MCF 10A (cell line): Measurements from ENCODE around the gene NR1I3. TPM values are rescaled to one million over a fixed set of nuclear protein-coding genes. Genes with fewer than 3 reads are reported as not detected.

ENCODE experiments used
- BruUV-seq: library from RNA; stranded (reverse); fragments of 400-500 nt; replicated peaks from 2 replicates; lab custom pipeline; 2021; lab: Mats Ljungman, UMichigan
- CTCF ChIA-PET: fragments of 300-600 bp; sonication (Branson Sonifier 250); formaldehyde crosslinking; extraction: SDS; loops from one replicate; lab custom pipeline; 2021; ENCODE audit warnings: antibody characterized with exemption, inconsistent platforms; lab: Yijun Ruan, JAX
- POLR2A ChIA-PET: fragments of 300-600, 350-650 bp; sonication (Branson Sonifier 250); formaldehyde crosslinking; extraction: SDS; loops from one replicate; lab custom pipeline; 2020; ENCODE audit warnings: antibody characterized with exemption, inconsistent platforms; lab: Yijun Ruan, JAX
- DNase-seq: peaks from one replicate; pipeline ENCODE4 v3.0.0-alpha.2; 2018; ENCODE audit not compliant: unreplicated experiment
- H3K27ac Mint-ChIP-seq: one replicate; pipeline ENCODE4 v1.8.0; 2022; ENCODE audit warnings: mild to moderate bottlenecking, low read depth, mixed read lengths; ENCODE audit not compliant: unreplicated experiment
- H3K27me3 Mint-ChIP-seq: one replicate; pipeline ENCODE4 v1.8.0; 2022; ENCODE audit warnings: mixed read lengths; ENCODE audit not compliant: insufficient read depth, unreplicated experiment
- H3K36me3 Mint-ChIP-seq: one replicate; pipeline ENCODE4 v1.8.0; 2022; ENCODE audit warnings: mild to moderate bottlenecking, moderate library complexity, mixed read lengths; ENCODE audit not compliant: insufficient read depth, unreplicated experiment
- H3K4me1 Mint-ChIP-seq: one replicate; pipeline ENCODE4 v1.8.0; 2022; ENCODE audit warnings: mixed read lengths; ENCODE audit not compliant: insufficient read depth, unreplicated experiment
- H3K4me3 Mint-ChIP-seq: one replicate; pipeline ENCODE4 v1.8.0; 2022; ENCODE audit warnings: mild to moderate bottlenecking, moderate library complexity, mixed read lengths; ENCODE audit not compliant: unreplicated experiment
- H3K9me3 Mint-ChIP-seq: one replicate; pipeline ENCODE4 v1.8.0; 2022; ENCODE audit warnings: mixed read lengths; ENCODE audit not compliant: unreplicated experiment
- intact Hi-C: fragments of 100-400 bp; cut with micrococcal nuclease; formaldehyde crosslinking; loops from 2 replicates; pipeline ENCODE4 v1.14.1; 2022
- total RNA-seq: library from RNA; stranded (reverse); gene quantifications from 2 replicates; pipeline ENCODE4 v1.2.3, GENCODE V29; 2022
- TF ChIP-seq, protein P1 (sequence below): fragments of 200-600 bp; IDR thresholded peaks from one replicate; pipeline ENCODE4 v1.8.0; 2022; ENCODE audit warnings: antibody characterized with exemption, mild to moderate bottlenecking; ENCODE audit not compliant: unreplicated experiment

NR1I3 gene
- total RNA-seq, 1 experiment from 2014 or later, result not detected

DNA sequence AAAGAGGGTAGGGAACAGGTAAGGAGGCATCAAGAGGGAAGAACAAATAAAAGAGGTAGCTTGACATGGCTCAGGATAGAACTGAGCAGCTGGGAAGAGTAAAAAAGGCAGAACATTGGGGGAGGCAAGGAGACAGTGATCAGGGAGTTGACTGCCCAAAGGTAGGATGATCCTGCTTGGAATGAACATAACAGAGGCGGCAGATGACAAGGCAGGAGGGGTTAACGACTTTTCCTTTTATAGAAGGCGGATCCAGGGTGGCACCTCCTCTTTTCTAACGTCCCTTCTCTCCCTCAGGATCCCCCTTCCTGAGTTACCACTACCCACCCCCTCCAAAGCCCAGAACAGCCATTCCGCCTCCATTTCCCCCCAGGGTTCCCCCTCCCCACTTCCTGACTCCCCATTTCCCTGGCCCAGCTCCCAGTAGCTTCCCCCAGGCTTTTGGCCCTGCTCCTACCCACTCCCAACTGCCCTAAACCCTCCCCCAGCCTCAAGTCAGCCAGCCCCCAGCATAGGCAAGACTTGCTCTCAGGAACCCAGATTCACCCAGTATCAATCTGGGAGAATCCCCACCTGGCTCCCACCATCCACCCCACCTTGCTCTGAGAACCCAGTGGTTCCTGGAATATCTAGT lies 38.4 kb downstream of the NR1I3 start:
- CTCF ChIA-PET, result interaction anchor here (0.5 to 4.1 kb wide), 14 partner anchors 9 to 1221 kb away, joined by 3 to 28 read pairs (median 4); partner anchors contain the start of genes PPOX and TOMM40L
- BruUV-seq, result no TSS peak
- no peak for DNase-seq
- TF ChIP-seq, protein P1, sequence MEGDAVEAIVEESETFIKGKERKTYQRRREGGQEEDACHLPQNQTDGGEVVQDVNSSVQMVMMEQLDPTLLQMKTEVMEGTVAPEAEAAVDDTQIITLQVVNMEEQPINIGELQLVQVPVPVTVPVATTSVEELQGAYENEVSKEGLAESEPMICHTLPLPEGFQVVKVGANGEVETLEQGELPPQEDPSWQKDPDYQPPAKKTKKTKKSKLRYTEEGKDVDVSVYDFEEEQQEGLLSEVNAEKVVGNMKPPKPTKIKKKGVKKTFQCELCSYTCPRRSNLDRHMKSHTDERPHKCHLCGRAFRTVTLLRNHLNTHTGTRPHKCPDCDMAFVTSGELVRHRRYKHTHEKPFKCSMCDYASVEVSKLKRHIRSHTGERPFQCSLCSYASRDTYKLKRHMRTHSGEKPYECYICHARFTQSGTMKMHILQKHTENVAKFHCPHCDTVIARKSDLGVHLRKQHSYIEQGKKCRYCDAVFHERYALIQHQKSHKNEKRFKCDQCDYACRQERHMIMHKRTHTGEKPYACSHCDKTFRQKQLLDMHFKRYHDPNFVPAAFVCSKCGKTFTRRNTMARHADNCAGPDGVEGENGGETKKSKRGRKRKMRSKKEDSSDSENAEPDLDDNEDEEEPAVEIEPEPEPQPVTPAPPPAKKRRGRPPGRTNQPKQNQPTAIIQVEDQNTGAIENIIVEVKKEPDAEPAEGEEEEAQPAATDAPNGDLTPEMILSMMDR, result no peak
- H3K27me3 Mint-ChIP-seq, result no peaks in the 10 kb centered on the region
- POLR2A ChIA-PET, result interaction anchor here (1.0 to 2.9 kb wide), 5 partner anchors 18 to 190 kb away, joined by 3 to 11 read pairs (median 5); partner anchors contain the start of gene TOMM40L
- peaks cover 53% of the 10 kb centered on the region for H3K4me1 Mint-ChIP-seq
- intact Hi-C loops, result no loop called here
- no peak overlapping the region for H3K4me3 Mint-ChIP-seq
- H3K27ac Mint-ChIP-seq, result no peak overlapping the region
- H3K36me3 Mint-ChIP-seq, result peaks cover 22% of the 10 kb centered on the region
- no peaks in the 10 kb centered on the region for H3K9me3 Mint-ChIP-seq

DNA sequence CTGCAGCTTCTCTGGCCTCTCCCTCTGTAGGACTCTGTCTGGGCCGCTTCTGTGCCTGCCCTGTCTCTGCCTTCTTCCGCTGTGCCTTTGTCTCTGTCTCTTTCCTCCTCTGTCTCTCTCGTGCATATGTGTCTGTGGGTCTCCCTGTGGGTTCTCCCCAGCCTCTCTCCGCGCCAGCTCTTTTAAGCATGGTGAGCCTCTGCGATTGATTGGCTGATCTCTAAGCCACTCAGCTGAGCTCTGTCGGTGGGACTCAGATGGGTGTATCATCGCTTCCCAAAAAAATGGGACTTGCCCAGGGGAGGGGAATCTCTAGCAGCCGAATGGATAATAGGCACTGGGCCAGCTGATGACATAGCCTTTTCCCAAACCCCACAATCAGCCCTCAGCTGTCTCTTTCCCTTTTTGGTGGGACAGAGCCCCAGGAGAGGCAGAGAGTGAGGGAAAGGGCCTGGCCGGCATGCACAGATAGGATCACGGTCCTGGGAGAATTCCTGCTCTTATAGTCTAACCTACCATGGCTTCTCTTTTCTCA lies 39.0 kb downstream of the NR1I3 start, which contains the start of gene ADAMTS4:
ADAMTS4 (minus strand) TSS at position 158 of the 535 bp plus-strand sequence. CDS start 427 bp downstream, outside the sequence.
- no peaks in the 10 kb centered on the region for H3K9me3 Mint-ChIP-seq
- ChIA-PET POLR2A (interaction anchor here (0.7 to 2.9 kb wide), 9 partner anchors 12 to 190 kb away, joined by 3 to 11 read pairs (median 4); partner anchors contain the start of genes FCER1G and TOMM40L), CTCF (interaction anchor here (0.5 to 4.1 kb wide), 20 partner anchors 10 to 1221 kb away, joined by 3 to 28 read pairs (median 4); partner anchors contain the start of genes PPOX and TOMM40L)
- H3K27ac Mint-ChIP-seq, result no peak within 1 kb of the TSS
- H3K36me3 Mint-ChIP-seq, result peaks cover 15% of the 10 kb centered on the region
- peak within 1 kb of the TSS; percentile 11 for H3K4me3 Mint-ChIP-seq
- H3K27me3 Mint-ChIP-seq, result no peaks in the 10 kb centered on the region
- H3K4me1 Mint-ChIP-seq, result peaks cover 46% of the 10 kb centered on the region
- intact Hi-C loops, result no loop called here
- TF ChIP-seq, protein P1, result no peak
- BruUV-seq, result no TSS peak
- peak; percentile 44 for DNase-seq

DNA sequence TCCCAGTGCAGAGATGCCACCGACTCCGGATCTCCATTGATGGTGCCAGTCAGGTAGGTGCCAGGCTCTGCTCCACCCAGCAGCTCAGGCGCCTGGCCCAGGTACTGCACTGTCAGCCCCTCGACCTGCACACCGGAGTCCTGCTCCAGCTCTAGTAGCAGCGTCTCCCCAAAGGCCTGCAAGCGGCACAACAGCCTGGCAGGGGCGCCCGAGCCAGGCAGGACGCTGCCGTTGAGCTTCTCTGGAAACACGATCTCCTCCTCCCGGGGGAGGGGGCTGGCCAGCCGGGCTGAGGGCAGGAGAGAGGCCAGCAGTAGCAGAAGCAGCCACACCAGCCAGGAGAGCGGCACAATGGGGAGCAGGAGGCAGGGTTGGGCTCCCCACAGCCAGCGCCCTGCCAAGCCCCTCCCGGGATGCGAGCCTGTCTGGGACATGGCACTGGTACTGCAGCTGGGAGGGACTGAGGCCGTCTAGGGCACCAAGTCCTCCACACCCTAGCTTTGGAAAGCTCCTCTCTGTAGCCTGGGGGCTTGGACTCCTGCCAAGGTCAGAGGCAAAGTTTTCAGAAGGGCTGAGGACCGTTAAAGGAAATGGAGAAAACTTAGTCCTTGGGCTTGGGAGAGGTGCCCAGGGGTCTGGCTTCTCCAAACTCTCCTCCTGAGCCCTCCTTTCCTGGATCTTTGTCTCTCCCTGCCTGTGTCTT lies 39.7 kb downstream of the NR1I3 start:
- TF ChIP-seq, protein P1, result no peak
- DNase-seq, result peak; percentile 81
- Mint-ChIP-seq H3K9me3 (no peaks in the 10 kb centered on the region), H3K36me3 (peaks cover 9% of the 10 kb centered on the region), H3K4me1 (peaks cover 45% of the 10 kb centered on the region), H3K4me3 (peak overlapping the region; percentile 11), H3K27ac (no peak overlapping the region), H3K27me3 (no peaks in the 10 kb centered on the region)
- intact Hi-C loops, result no loop called here
- POLR2A ChIA-PET, result interaction anchor here (0.6 to 2.9 kb wide), 13 partner anchors 12 to 568 kb away, joined by 3 to 11 read pairs (median 4); partner anchors contain the start of genes DEDD, FCER1G and TOMM40L
- BruUV-seq, result no TSS peak
- CTCF ChIA-PET, result interaction anchor here (0.5 to 4.1 kb wide), 17 partner anchors 10 to 188 kb away, joined by 3 to 28 read pairs (median 4); partner anchors contain the start of genes PPOX and TOMM40L
